H9 (cell line): ENCODE data around the gene NPHS1. TPM values are rescaled to one million over a fixed set of nuclear protein-coding genes. Genes with fewer than 3 reads are reported as not detected.

Experiments used
- DNase-seq: peaks from one replicate; pipeline ENCODE4 v3.0.0-alpha.2; 2017
- H2AFZ ChIP-seq: one replicate; pipeline ENCODE4 v1.6.1; 2013; ENCODE audit warnings: mild to moderate bottlenecking, low read length, control low read depth, moderate library complexity
- H2AK5ac ChIP-seq: 2 replicates; pipeline ENCODE4 v1.6.1; 2013; ENCODE audit warnings: low read length, control low read depth, mixed read lengths; ENCODE audit not compliant: insufficient read length
- H2BK120ac ChIP-seq: one replicate; pipeline ENCODE4 v1.6.1; 2013; ENCODE audit warnings: low read depth, mild to moderate bottlenecking, low read length, control low read depth, inconsistent platforms; ENCODE audit not compliant: poor library complexity, severe bottlenecking
- H2BK12ac ChIP-seq: 2 replicates; pipeline ENCODE4 v1.6.1; 2013; ENCODE audit warnings: low read length, control low read depth, mixed read lengths, low read depth; ENCODE audit not compliant: insufficient read length
- H2BK15ac ChIP-seq: 2 replicates; pipeline ENCODE4 v1.6.1; 2013; ENCODE audit warnings: low read depth, low read length, control low read depth
- H2BK20ac ChIP-seq: one replicate; pipeline ENCODE4 v1.6.1; 2013; ENCODE audit warnings: low read depth, mild to moderate bottlenecking, low read length, control low read depth, inconsistent platforms; ENCODE audit not compliant: poor library complexity, severe bottlenecking
- H2BK5ac ChIP-seq: 2 replicates; pipeline ENCODE4 v1.6.1; 2013; ENCODE audit warnings: low read length, control low read depth, mixed read lengths; ENCODE audit not compliant: insufficient read length
- H3K14ac ChIP-seq: 2 replicates; pipeline ENCODE4 v1.6.1; 2013; ENCODE audit warnings: low read length, control low read depth; ENCODE audit not compliant: insufficient read depth
- H3K18ac ChIP-seq: 2 replicates; pipeline ENCODE4 v1.6.1; 2013; ENCODE audit warnings: low read depth, mild to moderate bottlenecking, mixed read lengths, low read length, control low read depth; ENCODE audit not compliant: insufficient read length
- H3K23ac ChIP-seq: 2 replicates; pipeline ENCODE4 v1.6.1; 2013; ENCODE audit warnings: low read length, control low read depth, mixed read lengths, low read depth; ENCODE audit not compliant: insufficient read length
- H3K23me2 ChIP-seq: 2 replicates; pipeline ENCODE4 v1.6.1; 2013; ENCODE audit warnings: low read depth, mild to moderate bottlenecking, mixed read lengths, low read length, control low read depth; ENCODE audit not compliant: insufficient read length, poor library complexity, severe bottlenecking
- H3K27ac ChIP-seq: 2 replicates; pipeline ENCODE4 v1.5.1; 2013; ENCODE audit warnings: low read length, control low read depth, mixed read lengths, low read depth; ENCODE audit not compliant: insufficient read length
- H3K27me3 ChIP-seq: 2 replicates; pipeline ENCODE4 v1.6.1; 2013; ENCODE audit warnings: low read length, control low read depth, inconsistent platforms; ENCODE audit not compliant: insufficient read depth
- H3K4ac ChIP-seq: 2 replicates; pipeline ENCODE4 v1.6.1; 2013; ENCODE audit warnings: low read depth, mild to moderate bottlenecking, control low read depth, inconsistent platforms, low read length, moderate library complexity
- H3K4me1 ChIP-seq: 2 replicates; pipeline ENCODE4 v1.6.1; 2013; ENCODE audit warnings: low read length, control low read depth, inconsistent platforms; ENCODE audit not compliant: insufficient read depth
- H3K4me2 ChIP-seq: 2 replicates; pipeline ENCODE4 v1.6.1; 2013; ENCODE audit warnings: low read length, control low read depth, mixed read lengths; ENCODE audit not compliant: insufficient read length, insufficient read depth
- H3K56ac ChIP-seq: 2 replicates; pipeline ENCODE4 v1.6.1; 2013; ENCODE audit warnings: low read depth, mild to moderate bottlenecking, mixed read lengths, low read length, control low read depth; ENCODE audit not compliant: insufficient read length
- H3K79me1 ChIP-seq: 2 replicates; pipeline ENCODE4 v1.6.1; 2013; ENCODE audit warnings: low read depth, mild to moderate bottlenecking, moderate library complexity, low read length, control low read depth, inconsistent platforms; ENCODE audit not compliant: insufficient read depth, poor library complexity, severe bottlenecking
- H3K79me2 ChIP-seq: 2 replicates; pipeline ENCODE4 v1.6.1; 2013; ENCODE audit warnings: low read length, control low read depth, inconsistent platforms; ENCODE audit not compliant: insufficient read depth
- H3K9ac ChIP-seq: 2 replicates; pipeline ENCODE4 v1.6.1; 2013; ENCODE audit warnings: low read length, control low read depth, mixed read lengths; ENCODE audit not compliant: insufficient read length; ENCODE audit errors: extremely low read depth
- H3K9me3 ChIP-seq: one replicate; pipeline ENCODE4 v1.6.1; 2013; ENCODE audit warnings: low read depth, low read length, inconsistent platforms; ENCODE audit not compliant: control insufficient read depth
- H3T11ph ChIP-seq: one replicate; pipeline ENCODE4 v1.6.1; 2013; ENCODE audit warnings: mild to moderate bottlenecking, low read length, control low read depth, inconsistent platforms
- H4K20me1 ChIP-seq: one replicate; pipeline ENCODE4 v1.6.1; 2013; ENCODE audit not compliant: control insufficient read depth, insufficient read length, insufficient read depth
- H4K5ac ChIP-seq: 2 replicates; pipeline ENCODE4 v1.6.1; 2013; ENCODE audit warnings: low read depth, mild to moderate bottlenecking, mixed read lengths, low read length, control low read depth; ENCODE audit not compliant: insufficient read length
- H4K8ac ChIP-seq: replicated peaks from 2 replicates; pipeline ENCODE4 v1.6.1; 2013; ENCODE audit warnings: low read length, control low read depth, mixed read lengths, low read depth; ENCODE audit not compliant: insufficient read length
- H4K91ac ChIP-seq: 2 replicates; pipeline ENCODE4 v1.6.1; 2013; ENCODE audit warnings: low read depth, mild to moderate bottlenecking, moderate library complexity, mixed read lengths, low read length, control low read depth; ENCODE audit not compliant: insufficient read length
- H3K27ac Mint-ChIP-seq, 3 experiments: 2 replicates in 2 of 3; 3 replicates in 1 of 3; pipeline ENCODE4 v1.8.0; 2020 to 2021; ENCODE audit warnings: mixed read lengths in 3 of 3, mild to moderate bottlenecking in 1 of 3, moderate library complexity in 1 of 3
- H3K27me3 Mint-ChIP-seq: 2 replicates; pipeline ENCODE4 v1.8.0; 2021; ENCODE audit warnings: low read depth, mild to moderate bottlenecking, moderate library complexity, mixed read lengths
- H3K36me3 Mint-ChIP-seq, 3 experiments: 2 replicates in 2 of 3; 3 replicates in 1 of 3; pipeline ENCODE4 v1.8.0; 2020 to 2021; ENCODE audit warnings: low read depth in 3 of 3, mixed read lengths in 3 of 3; ENCODE audit not compliant: insufficient read depth in 1 of 3
- H3K4me1 Mint-ChIP-seq, 2 experiments: 2 replicates each; pipeline ENCODE4 v1.8.0; 2020; ENCODE audit warnings: mixed read lengths in 2 of 2
- H3K4me3 Mint-ChIP-seq, 2 experiments: 2 replicates in 1 of 2; 3 replicates in 1 of 2; pipeline ENCODE4 v1.8.0; 2020 to 2021; ENCODE audit warnings: mild to moderate bottlenecking in 2 of 2, mixed read lengths in 2 of 2, moderate library complexity in 1 of 2
- H3K9me3 Mint-ChIP-seq, 2 experiments: 2 replicates in 1 of 2; 3 replicates in 1 of 2; pipeline ENCODE4 v1.8.0; 2020; ENCODE audit warnings: mild to moderate bottlenecking in 2 of 2, mixed read lengths in 2 of 2, moderate library complexity in 1 of 2
- CTCF ChIP-seq: fragments of 200-600 bp; sonication (generic); conservative IDR thresholded peaks from 3 replicates; pipeline ENCODE4 v1.8.0; 2021; ENCODE audit warnings: antibody characterized with exemption, mild to moderate bottlenecking
- WGBS: extraction: QIAGEN DNeasy Blood & Tissue Kit; methylation state at CpG from one replicate; pipeline ENCODE4 v1.1.7; 2013; ENCODE audit warnings: missing lambda C conversion rate, low lambda C conversion rate, mixed read lengths; ENCODE audit not compliant: insufficient read length; ENCODE audit errors: extremely low coverage; 5-methylcytosine and 5-hydroxymethylcytosine counted together
- total RNA-seq: library from RNA; stranded (reverse); gene quantifications from 2 replicates; pipeline ENCODE4 v1.2.1, GENCODE V29; 2021

NPHS1 gene
- total RNA-seq, 1 experiment from 2014 or later = 0.83 TPM

- H3K79me2 ChIP-seq = no peaks in the 10 kb centered on the region
- H3K18ac ChIP-seq = no peak overlapping the region
- no peak overlapping the region for H3K4ac ChIP-seq
- no peak overlapping the region for H2BK20ac ChIP-seq
- peaks cover 23% of the 10 kb centered on the region; the same call in 1 of the 2 replicates for H3K27me3 ChIP-seq
- H2BK15ac ChIP-seq = no peak overlapping the region
- no peak overlapping the region for H2BK120ac ChIP-seq
- H3K9me3 Mint-ChIP-seq = peaks cover 2 to 3% of the 10 kb centered on the region in 2 experiments; a peak in 2 of 5 replicates
- H3K23me2 ChIP-seq = peaks cover 15% of the 10 kb centered on the region
- H3K79me1 ChIP-seq = no peaks in the 10 kb centered on the region
- peaks cover 18 to 25% of the 10 kb centered on the region in 2 experiments for H3K4me1 Mint-ChIP-seq
- no peaks in the 10 kb centered on the region for H3K4me1 ChIP-seq
- H2BK12ac ChIP-seq = no peak overlapping the region
- H3K4me3 Mint-ChIP-seq = peak overlapping the region; percentile 64 to 90
- H2BK5ac ChIP-seq = no peak overlapping the region
- H2AFZ ChIP-seq = no peak overlapping the region
- no peak overlapping the region for H4K5ac ChIP-seq
- no peak overlapping the region for H3K27ac ChIP-seq
- no peaks in the 10 kb centered on the region for H3K9me3 ChIP-seq
- no peaks in the 10 kb centered on the region for H4K20me1 ChIP-seq
- peaks cover 88% of the 10 kb centered on the region for H3K27me3 Mint-ChIP-seq
- no peak overlapping the region for H4K91ac ChIP-seq
- no peak overlapping the region for H3T11ph ChIP-seq
- no peak overlapping the region for H4K8ac ChIP-seq
- no peak overlapping the region for H3K56ac ChIP-seq
- no peak overlapping the region for H3K23ac ChIP-seq
- H2AK5ac ChIP-seq = no peak overlapping the region
- no peak for TF ChIP-seq CTCF
- H3K36me3 Mint-ChIP-seq = no peaks in the 10 kb centered on the region; a peak in 1 of 7 replicates
- H3K4me2 ChIP-seq = peak overlapping the region; percentile 72
- no CpG with 5 or more reads among the region's 63 CpGs for whole genome bisulfite sequencing
- DNase-seq = peak; percentile 70
- no peak overlapping the region; a peak in 2 of 7 replicates for H3K27ac Mint-ChIP-seq
- H3K14ac ChIP-seq = no peak overlapping the region; the same call in 1 of the 2 replicates
- H3K9ac ChIP-seq = no peak overlapping the region
Measured at GRCh38 chr19:35845215-35846037, 6.9 kb downstream of the NPHS1 start.
